ENCODE measurements around the gene BRD8.

DNA sequence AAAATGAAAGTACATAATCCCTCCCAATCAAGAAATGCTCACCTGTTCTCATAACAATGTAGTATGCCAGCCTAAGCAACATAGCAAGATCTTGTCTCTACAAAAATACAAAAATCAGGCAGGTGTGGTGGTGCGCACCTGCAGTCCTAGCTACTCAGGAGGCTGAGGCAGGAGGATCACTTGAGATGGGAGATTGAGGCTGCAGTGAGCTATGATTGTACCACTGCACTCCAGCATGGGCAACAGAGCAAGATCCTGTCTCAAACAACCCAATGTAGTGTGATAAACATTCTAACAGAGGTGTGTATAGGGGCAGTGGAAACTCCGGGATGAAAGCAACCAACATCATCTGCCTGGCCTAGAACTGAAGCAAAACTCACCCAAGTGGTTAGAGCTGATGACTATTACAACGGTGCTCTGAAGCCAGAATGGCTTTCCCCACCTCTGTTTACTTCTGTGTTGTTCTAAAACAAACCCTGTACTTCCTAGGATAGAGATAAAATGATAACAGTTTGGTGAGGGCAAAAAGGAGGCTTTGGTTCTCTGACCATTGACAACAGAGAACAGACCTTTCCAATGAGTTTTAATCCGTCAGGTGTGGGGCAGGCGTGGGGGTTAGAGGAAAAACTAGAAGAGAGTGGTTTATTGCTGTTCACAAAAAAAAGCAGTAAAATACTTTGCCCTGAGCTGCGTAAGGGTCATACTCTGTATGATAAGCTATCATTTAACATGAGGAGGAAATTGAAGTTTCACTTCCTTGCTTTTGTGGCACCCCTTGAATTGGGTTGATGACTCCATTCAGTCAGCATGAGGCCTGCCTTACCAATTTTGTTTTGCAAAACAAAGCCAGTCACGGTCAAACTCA, 75.7 kb downstream of the BRD8 start:
- no peak for TF ChIP-seq CTCF (IDR thresholded peaks at IDR 0.05; ENCODE audit: poor library complexity)
- no peak for TF ChIP-seq EZH2 (IDR thresholded peaks at IDR 0.05; ENCODE audit: borderline replicate concordance)
- TF ChIP-seq EZH2phosphoT487 (IDR thresholded peaks at IDR 0.05; ENCODE audit: low read depth, severe bottlenecking, unreplicated experiment) = no peak
